NB4 (cell line): ENCODE results near the gene DNAH2.

ENCODE experiments used
- CTCF ChIP-seq: IDR thresholded peaks from one replicate; pipeline ENCODE4 v1.5.1; 2012; ENCODE audit warnings: low read depth, low read length
- MYC ChIP-seq: IDR thresholded peaks from 2 replicates; pipeline ENCODE4 v1.6.1; 2011; ENCODE audit warnings: low read depth, low read length
- POLR2A ChIP-seq: IDR thresholded peaks from 2 replicates; pipeline ENCODE4 v1.6.1; 2011; ENCODE audit warnings: mild to moderate bottlenecking; ENCODE audit not compliant: insufficient read length; ENCODE audit errors: extremely low read depth

GRCh38 chr17:7881276-7882054 lies 163.9 kb downstream of the DNAH2 start:
- no peak for TF ChIP-seq CTCF
- TF ChIP-seq POLR2A: no peak
- TF ChIP-seq MYC: no peak
